GM12865 (cell line): Measurements from ENCODE around the gene BRD4.

ENCODE experiments used
- DNase-seq: peaks from one replicate; pipeline ENCODE4 v3.0.0; 2010; ENCODE audit warnings: low read depth
- H3K4me3 ChIP-seq: 2 replicates; pipeline ENCODE4 v1.5.1; 2011; ENCODE audit warnings: mild to moderate bottlenecking, low read depth, low read length, control low read depth
- TF ChIP-seq, protein P1 (sequence below): IDR thresholded peaks from 2 replicates; pipeline ENCODE4 v1.5.1; 2011; ENCODE audit warnings: low read length, control low read depth, low read depth, inconsistent platforms; ENCODE audit not compliant: insufficient read depth; ENCODE audit errors: missing control alignments

The BRD4 gene

DNA sequence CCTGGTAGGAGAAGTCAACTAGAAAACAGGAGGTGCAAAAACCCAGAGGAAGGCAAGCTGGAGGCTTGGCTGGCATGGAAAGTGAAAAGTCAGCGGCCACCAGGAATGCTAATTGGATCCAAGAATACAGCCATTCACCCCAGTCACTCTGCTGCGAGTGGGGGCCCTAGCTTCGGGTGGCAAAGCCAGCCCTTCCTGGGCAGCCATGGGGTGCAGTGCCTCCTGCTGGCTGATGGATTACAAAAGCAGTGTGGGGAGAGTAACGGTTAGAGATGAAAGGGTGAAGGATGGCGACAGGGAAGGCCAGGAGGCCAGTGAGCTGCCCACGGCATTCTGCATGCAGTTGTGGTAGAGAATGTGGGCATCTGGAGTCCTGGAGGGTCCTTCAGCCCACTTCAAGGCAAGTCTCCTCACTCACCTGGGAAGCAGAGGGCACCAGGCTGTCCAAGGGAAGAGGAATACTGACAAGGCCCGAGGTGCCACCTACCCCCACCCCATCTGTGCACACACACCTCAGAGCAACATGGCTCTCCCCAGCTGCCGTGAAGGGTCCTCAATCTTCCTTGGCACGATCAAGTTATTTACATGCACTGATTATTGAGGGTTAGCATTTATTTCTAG, 79.8 kb downstream of the BRD4 start:
- no peak for DNase-seq
- TF ChIP-seq, protein P1, sequence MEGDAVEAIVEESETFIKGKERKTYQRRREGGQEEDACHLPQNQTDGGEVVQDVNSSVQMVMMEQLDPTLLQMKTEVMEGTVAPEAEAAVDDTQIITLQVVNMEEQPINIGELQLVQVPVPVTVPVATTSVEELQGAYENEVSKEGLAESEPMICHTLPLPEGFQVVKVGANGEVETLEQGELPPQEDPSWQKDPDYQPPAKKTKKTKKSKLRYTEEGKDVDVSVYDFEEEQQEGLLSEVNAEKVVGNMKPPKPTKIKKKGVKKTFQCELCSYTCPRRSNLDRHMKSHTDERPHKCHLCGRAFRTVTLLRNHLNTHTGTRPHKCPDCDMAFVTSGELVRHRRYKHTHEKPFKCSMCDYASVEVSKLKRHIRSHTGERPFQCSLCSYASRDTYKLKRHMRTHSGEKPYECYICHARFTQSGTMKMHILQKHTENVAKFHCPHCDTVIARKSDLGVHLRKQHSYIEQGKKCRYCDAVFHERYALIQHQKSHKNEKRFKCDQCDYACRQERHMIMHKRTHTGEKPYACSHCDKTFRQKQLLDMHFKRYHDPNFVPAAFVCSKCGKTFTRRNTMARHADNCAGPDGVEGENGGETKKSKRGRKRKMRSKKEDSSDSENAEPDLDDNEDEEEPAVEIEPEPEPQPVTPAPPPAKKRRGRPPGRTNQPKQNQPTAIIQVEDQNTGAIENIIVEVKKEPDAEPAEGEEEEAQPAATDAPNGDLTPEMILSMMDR, result peak; percentile 28
- no peak overlapping the region for H3K4me3 ChIP-seq

DNA sequence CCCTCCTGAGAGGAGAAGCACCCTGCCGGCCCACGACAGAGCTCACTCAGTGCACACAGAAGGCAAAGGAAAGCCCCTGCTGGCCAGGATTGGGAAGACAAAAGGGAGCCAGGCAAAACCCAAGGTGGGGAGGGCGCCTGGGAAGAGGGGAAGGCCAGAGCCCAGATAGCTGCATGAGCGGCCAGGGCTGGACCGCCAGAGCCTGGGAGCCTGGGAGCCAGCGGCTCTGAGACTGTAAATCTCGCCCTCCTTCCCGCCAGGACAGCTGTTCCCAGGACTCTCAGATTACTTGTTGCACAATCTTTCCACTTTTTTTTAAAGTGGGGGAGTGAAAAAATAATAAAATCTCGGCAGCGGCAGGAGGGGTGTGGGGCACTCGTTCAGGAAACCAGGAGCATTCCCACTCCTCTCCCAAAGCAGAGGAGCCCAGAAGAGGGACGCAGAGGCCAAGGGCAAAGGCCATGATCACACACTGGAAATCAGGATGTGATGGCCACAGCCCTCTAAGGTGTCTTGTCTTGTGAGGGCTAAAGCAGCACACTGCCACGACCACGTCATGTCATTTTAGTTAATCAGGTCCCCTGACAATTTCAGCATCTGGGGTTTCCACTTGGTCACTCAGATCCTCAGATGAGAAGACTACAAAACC, 80.5 kb downstream of the BRD4 start:
- TF ChIP-seq, protein P1, result no peak
- DNase-seq, result no peak
- H3K4me3 ChIP-seq, result no peak overlapping the region

DNA sequence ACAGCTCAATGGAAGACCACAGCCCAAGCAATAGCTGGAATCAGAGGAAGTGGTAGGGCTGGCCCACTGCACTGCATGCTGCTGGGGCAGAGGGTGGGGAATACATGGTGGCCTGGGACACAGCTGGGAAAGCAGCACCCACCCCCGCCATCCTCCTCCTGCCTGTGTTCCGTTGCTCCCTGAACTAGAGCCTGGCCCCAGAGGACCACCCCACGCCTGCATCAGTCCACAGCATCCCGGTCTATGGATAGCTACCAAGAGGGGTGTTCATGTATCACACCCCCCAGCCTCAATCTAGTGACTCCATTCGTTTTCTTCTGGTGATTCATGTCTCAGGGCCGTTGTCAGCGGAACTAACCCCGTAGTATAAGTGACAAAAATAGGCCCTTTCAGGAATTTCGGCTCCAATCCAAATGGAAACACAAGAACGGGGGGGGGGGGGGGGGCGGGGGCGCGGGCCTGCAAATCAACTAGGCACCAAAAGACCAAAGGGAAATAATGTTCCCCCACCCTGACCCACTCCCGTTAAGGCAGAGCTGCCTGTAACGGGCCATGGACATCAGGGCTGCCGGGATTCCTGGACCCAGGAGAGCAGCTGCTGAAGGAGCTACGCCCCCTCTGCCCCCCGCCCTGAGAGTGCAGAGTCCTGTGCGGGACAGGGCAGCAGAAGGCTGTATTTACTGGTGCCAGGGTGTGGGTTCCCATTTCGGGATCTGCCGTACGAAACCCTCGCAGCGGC, 81.2 kb downstream of the BRD4 start:
- H3K4me3 ChIP-seq, result no peak overlapping the region
- TF ChIP-seq, protein P1, result no peak
- no peak for DNase-seq

DNA sequence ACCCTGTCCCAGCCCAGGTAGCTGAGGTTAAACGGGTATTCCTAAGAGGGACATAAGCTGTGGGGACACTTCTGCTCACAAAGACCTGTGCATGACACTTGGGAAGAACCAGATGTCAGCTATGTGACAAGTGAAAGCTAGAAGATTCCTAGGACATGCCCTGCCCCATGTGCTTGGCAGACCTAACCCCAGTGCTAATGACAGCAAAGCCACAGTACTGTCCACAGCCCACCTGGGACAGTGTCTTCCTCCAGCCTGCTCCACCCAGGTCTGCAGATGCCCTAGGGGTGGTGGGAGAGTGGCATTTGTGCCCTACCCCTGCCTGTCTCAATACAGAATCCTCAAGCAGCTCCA, 81.7 kb downstream of the BRD4 start:
- no peak overlapping the region for H3K4me3 ChIP-seq

DNA sequence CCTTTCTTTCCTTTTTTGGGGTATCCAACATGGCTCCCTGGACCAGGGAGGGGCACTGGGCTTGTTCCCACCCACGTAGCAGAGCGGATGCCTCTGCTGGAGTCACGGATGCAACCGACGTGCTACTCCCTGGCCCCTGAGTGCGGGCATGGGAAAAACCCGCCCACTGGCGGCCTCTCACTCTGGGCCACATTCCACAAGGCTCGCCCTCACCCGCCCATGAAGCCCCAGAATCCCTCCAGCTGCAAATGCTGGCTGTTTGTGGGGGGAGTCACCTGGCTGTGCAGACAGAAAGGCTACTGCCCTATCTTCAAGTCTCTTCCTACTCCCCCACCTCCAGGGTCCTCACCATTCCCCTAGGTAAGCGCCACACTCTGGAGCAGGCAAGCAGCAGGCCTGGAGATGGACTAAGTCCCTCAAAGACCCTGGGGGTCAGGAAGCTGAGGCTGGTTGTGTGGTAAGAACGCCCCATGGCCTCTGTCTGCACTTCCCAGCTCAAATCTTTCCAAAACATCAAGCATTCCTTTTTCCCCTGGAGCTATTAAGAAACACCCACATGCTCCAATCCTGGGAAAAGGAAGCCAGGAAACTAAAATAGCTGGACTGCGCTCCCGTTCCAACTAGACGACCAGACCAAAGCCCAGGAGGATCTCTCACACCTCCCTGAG, 82.2 kb downstream of the BRD4 start:
- no peak overlapping the region for H3K4me3 ChIP-seq
- DNase-seq, result no peak
- TF ChIP-seq, protein P1, result no peak

More for the DNA sequence above, 81.7 kb downstream of the BRD4 start:
- DNase-seq, result no peak
- TF ChIP-seq, protein P1, result no peak

DNA sequence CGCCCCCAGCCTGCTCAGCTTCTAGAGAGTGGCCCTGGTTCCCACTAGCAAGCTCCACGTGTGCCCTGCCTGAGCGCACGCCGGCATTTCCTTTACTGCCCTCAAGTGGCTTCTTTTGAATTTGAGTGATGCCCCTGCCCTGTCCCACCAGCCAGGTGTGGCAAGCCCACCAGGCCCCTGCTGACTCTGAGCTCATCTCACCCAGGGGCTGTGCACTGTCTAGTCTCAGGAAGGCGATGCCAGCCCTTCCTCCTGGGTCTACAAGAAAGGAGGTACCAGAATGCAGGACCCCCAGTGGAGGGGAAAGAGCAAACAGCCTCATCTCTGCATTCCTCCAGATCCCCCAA, 82.8 kb downstream of the BRD4 start:
- TF ChIP-seq, protein P1, result no peak
- DNase-seq, result no peak
- no peak overlapping the region for H3K4me3 ChIP-seq
